ENCODE data around the gene SERP1.
A peak's percentile ranks its signal among the peaks of the same experiment; 100 is the strongest.

Gene SERP1

GRCh38 chr3:150546226-150547044 is at the start of gene SERP1, which contains the start of gene EIF2A:
TSS of gene SERP1 (minus strand) at chr3:150546496. CDS start at chr3:150546135, 361 bp downstream.
TSS of gene EIF2A (plus strand) at chr3:150546787. CDS start at chr3:150546803, 16 bp downstream.
- peak; percentile 100 for DNase-seq

- no peak for DNase-seq
Measured at GRCh38 chr3:150594150-150594549, 47.9 kb upstream of the SERP1 start.

- no peak for DNase-seq
Measured at GRCh38 chr3:150589759-150590158, 43.5 kb upstream of the SERP1 start.

DNA sequence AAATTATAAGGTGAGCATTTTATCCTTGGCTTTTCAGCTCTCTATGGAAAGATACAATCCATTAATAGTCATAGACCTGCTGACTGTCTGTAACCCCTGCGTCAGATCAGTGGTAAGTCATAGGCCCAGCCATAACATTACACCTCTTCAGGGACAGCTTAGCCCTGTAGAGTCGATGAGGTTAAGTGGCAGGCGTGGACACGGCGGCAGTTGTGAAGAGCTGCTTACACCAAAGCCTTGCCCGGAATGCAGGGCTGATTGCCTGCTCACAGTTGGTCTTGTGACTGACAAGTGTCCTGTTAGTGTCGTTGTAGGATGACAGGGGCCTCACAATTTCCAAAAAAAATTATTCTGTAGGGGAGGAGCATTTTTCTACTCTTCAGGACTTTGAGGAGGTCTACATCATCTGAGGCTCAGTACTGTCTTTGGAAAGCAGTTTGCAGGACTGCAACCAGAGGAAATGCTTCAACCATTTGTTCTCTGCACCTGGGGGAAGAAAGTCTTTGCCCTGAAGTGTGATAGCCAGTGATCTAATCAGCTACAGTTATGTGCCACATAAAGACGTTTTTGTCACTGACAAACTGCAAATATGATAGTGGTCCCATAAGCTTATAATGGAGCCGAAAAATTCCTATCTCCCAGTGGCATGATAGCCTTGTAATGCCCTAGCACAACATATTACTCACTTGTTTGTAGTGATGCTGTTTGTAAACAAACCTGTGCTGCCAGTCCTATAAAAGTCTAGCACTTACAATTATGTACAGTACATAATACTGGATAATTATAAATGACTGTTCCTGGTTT is 41.9 kb upstream of the SERP1 start:
- no peak for DNase-seq

- no peak for DNase-seq
Measured at GRCh38 chr3:150583028-150583427, 36.7 kb upstream of the SERP1 start.

- DNase-seq, result no peak
Measured at GRCh38 chr3:150582620-150583019, 36.3 kb upstream of the SERP1 start.

- no peak for DNase-seq
Measured at GRCh38 chr3:150581174-150581573, 34.9 kb upstream of the SERP1 start.

GRCh38 chr3:150577855-150578254 is 31.6 kb upstream of the SERP1 start:
- DNase-seq, result no peak

DNA sequence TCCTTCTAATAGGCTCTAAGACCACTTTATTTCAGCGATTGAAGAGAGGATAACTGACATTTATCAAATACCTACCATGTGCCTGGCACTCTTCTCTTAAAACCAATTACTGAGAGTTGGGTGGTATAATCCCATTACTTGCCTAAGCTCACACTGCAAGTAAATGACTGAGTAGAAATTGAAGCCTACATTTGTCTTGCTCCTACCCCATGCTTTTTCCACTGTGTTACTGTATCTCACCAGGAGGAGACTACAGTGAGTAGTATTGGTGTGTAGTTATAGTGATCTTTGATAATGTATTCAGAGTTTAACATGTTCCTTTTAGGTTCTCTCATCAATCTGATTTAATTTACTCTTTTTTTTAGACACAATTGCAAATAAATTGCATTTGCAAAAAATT is 21.0 kb upstream of the SERP1 start:
- DNase-seq, result no peak

GRCh38 chr3:150564243-150564642 is 17.9 kb upstream of the SERP1 start:
- no peak for DNase-seq

DNA sequence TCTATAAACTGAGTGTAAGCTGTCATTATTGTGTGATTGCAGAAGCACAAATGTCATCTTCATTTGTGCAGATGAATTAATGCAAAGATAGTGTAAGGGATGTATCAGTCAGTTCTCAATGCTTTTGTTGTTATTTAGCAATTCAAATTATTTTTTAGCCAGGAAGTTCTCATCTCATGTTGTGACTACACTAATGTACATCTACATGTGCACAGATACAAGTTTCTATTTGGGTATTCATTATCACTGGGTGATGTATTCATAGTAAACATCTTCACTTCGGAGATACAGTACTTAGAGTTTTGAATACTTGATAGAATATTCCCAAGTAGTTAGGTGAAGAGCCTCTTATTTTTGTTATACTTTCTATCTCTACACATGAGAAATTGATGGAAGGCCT is 11.4 kb upstream of the SERP1 start:
- DNase-seq, result no peak

DNA sequence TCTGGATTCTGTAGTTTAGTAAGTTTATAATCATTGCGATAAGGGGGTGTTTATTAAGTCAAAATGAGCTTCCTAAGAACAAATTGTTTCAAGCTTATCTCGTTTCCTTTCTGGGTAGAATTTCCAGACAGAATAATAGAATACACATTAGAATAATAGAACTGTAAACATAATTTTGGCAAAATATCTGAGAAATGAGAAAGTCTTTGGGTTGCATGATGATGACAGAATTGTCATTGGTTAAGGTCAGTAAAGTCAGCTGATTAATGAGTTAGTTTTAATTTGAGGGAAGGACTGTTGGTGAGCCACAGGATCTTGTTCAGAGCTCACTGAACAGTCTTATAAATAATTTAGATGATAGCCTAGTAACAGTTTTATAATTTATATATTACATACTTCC is 10.5 kb upstream of the SERP1 start:
- no peak for DNase-seq

GRCh38 chr3:150555859-150556436 is 9.7 kb upstream of the SERP1 start:
- no peak for DNase-seq

- DNase-seq, result no peak
Measured at GRCh38 chr3:150547045-150547741, 897 bp upstream of the SERP1 start.

DNA sequence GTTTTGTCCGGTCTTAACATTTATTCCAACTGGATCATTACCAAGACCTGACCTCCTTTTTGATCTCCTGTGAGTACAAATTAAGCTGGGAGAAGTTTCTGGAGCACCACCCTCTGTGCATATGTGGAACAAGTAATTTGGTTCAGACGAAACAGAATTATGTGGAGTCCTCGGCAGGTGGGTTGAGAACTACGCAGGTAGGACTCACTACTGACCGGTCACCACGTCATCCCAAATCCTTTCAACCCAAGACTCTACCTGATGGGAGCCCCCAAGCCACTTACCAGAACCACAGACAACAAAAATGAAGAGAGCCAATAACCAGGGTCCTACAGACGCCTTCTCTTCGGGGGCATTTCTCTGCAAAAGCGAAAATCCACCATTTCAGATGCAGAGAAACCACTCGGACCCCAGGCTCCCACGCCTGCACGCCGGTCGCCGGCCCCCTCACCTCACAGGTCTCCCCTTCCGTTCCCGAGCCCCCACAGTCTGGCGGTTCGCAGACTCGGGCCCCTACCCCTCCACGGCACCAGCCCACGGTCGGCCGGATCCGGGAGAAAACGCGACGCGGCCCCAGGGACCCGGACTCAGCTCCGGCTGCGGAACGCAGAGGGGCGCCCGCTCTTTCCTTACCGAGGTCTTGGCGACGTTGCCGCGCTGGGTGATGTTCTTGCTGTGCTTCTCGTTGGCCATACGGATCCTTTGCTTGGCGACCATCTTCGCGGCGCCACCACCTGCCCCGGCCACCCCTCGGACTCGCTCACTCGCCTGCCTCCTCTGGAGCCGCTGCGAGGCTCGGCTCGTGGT is 674 bp downstream of the SERP1 start:
- DNase-seq, result peak; percentile 67

- DNase-seq, result peak; percentile 8
Measured at GRCh38 chr3:150544726-150545125, 1.6 kb downstream of the SERP1 start.

DNA sequence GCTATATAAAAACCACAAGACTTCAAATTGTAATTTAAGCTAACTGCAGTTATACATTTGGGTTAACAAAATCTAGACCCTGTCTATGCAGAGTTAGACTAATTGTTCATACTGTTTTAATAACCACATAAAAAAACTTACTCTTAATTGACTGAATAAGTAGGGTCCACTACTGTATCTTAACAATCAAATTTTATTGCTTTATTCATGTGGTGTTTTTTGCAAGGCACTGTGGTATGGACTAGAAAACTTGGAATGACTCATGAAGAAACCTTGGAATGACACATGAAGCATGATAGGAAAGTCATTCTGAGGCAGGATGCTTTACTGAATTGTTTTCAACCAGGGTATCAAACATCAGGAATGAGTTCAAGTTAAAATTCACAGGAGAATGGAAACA is 2.3 kb downstream of the SERP1 start:
- no peak for DNase-seq

GRCh38 chr3:150543531-150543930 is 2.8 kb downstream of the SERP1 start:
- no peak for DNase-seq

- DNase-seq, result no peak
Measured at GRCh38 chr3:150543128-150543527, 3.2 kb downstream of the SERP1 start.

GRCh38 chr3:150540991-150541390 is 5.3 kb downstream of the SERP1 start:
- no peak for DNase-seq

GRCh38 chr3:150540297-150540696 is 6.0 kb downstream of the SERP1 start:
- DNase-seq, result no peak

All from NCI-H1105 (cell line).